Stomach (tissue), 4 donors: ENCODE results near the gene TMEM219.

Experiments used
- POLR2AphosphoS5 ChIP-seq, 3 donors: sonication (generic); formaldehyde crosslinking; IDR thresholded peaks; one replicate each; pipeline ENCODE4 v1.6.1; 2016; ENCODE audit warnings: antibody characterized with exemption in 3 of 3
- TF ChIP-seq, protein P1 (sequence below), 7 experiments: fragments of 450-650 bp in 4 of 7; fragments of 200-600 bp in 3 of 7; sonication (generic) in 3 of 7; IDR thresholded peaks; one replicate each; pipeline ENCODE4 v1.5.1; 2016 to 2019; ENCODE audit warnings: antibody characterized with exemption in 7 of 7, control low read depth in 2 of 7, mild to moderate bottlenecking in 1 of 7

DNA sequence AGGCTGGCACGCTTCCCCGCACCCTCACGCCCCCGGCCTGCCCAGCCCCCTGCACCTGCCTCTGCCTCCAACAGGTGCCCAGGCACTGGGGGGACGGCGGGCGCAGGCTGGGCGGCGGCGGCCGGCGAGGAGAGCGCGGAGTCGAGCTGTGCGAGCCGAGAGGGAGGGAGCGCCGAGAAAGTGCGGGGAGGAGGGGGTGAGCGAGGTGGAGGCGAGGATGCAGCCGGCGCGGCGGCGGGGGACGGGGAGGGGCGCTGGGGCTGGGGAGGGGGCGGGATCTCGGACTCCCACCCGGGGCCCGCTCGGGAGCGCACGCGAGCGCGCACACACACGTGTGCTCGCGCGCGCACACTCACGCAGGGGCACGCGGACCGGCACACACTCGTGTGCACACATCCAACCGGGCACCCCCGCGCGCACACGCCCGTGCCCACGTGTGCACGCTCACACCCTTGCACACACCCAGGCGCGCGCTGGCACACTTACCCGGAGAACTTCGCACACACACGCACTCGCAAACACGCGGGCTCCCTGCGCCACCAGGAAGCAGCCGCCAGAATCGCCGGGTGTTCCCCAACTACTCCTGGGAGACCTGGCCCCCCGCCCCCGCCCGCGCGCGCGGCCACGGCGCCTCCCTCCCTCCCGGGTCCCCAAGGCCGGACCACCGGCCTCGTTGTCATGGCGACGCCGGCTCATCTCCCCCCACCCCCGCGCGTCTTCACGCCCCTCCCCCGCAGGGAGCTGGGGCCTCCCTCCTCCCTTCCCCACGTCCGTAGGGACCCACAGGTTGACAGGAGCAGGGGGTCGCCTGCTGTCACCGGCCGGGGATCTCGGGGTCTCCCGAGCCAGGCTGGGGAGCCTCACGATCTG is 49.2 kb downstream of the TMEM219 start, which contains the start of gene DOC2A:
- TF ChIP-seq, protein P1, sequence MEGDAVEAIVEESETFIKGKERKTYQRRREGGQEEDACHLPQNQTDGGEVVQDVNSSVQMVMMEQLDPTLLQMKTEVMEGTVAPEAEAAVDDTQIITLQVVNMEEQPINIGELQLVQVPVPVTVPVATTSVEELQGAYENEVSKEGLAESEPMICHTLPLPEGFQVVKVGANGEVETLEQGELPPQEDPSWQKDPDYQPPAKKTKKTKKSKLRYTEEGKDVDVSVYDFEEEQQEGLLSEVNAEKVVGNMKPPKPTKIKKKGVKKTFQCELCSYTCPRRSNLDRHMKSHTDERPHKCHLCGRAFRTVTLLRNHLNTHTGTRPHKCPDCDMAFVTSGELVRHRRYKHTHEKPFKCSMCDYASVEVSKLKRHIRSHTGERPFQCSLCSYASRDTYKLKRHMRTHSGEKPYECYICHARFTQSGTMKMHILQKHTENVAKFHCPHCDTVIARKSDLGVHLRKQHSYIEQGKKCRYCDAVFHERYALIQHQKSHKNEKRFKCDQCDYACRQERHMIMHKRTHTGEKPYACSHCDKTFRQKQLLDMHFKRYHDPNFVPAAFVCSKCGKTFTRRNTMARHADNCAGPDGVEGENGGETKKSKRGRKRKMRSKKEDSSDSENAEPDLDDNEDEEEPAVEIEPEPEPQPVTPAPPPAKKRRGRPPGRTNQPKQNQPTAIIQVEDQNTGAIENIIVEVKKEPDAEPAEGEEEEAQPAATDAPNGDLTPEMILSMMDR (IDR thresholded peaks at IDR 0.05): no peak
- no peak for TF ChIP-seq POLR2AphosphoS5 (IDR thresholded peaks at IDR 0.05)
